C4-2B (cell line): ENCODE results near the gene KCNQ5.

Experiments
- ZFX ChIP-seq: fragments of 450-650 bp; IDR thresholded peaks from 2 replicates; pipeline ENCODE4 v1.6.1; 2017
- TF ChIP-seq, protein P1 (sequence below): fragments of 450-650 bp; conservative IDR thresholded peaks from 2 replicates; pipeline ENCODE4 v1.5.1; 2017; ENCODE audit warnings: mild to moderate bottlenecking

- TF ChIP-seq, protein P1, sequence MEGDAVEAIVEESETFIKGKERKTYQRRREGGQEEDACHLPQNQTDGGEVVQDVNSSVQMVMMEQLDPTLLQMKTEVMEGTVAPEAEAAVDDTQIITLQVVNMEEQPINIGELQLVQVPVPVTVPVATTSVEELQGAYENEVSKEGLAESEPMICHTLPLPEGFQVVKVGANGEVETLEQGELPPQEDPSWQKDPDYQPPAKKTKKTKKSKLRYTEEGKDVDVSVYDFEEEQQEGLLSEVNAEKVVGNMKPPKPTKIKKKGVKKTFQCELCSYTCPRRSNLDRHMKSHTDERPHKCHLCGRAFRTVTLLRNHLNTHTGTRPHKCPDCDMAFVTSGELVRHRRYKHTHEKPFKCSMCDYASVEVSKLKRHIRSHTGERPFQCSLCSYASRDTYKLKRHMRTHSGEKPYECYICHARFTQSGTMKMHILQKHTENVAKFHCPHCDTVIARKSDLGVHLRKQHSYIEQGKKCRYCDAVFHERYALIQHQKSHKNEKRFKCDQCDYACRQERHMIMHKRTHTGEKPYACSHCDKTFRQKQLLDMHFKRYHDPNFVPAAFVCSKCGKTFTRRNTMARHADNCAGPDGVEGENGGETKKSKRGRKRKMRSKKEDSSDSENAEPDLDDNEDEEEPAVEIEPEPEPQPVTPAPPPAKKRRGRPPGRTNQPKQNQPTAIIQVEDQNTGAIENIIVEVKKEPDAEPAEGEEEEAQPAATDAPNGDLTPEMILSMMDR, result no peak
- no peak for TF ChIP-seq ZFX
These were observed 98.6 kb downstream of the KCNQ5 start for GRCh38 chr6:72720464-72720863.
